NCI-H2081 treated with DMSO at 0.1 percent for 48 hours (cell line): ENCODE results near the gene BTBD2.

Source experiments
- DNase-seq: peaks from one replicate; lab custom pipeline; 2025; lab: John Stamatoyannopoulos, UW

BTBD2 gene

GRCh38 chr19:1959928-1960589 lies 55.5 kb downstream of the BTBD2 start:
- DNase-seq, result no peak

DNA sequence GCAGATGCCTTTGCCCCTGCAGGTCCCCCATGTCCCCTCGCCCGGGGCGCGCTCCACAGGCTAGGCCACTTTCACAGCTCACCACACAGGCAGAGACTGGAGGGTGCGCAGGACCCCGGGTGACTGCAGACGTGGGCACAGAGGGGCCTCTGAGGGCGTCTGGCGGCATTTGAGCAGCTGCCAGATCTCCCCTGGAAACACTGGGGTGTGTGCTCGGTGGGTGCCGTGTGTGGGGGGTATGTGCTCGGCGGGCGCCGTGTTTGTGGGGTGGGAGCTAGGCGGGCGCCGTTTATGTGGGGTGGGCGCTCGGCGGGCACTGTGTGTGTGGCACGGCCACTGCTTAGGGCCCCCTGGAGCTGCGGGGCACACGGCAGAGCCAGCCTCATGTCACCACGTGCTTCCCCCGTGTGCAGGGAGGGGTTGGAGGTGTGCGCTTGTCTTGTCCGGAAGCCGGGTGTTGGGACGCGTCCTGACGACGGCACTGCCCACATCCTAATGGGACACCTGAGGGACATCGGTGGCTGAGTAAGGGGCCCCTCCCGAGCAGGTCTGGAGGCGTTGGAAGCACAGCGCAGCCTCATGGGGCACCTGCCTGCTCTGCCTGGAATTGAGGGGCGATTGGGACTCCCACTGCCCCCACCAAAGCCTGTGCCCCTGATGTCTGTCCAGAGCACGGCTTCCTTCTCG lies 57.8 kb downstream of the BTBD2 start:
- no peak for DNase-seq

DNA sequence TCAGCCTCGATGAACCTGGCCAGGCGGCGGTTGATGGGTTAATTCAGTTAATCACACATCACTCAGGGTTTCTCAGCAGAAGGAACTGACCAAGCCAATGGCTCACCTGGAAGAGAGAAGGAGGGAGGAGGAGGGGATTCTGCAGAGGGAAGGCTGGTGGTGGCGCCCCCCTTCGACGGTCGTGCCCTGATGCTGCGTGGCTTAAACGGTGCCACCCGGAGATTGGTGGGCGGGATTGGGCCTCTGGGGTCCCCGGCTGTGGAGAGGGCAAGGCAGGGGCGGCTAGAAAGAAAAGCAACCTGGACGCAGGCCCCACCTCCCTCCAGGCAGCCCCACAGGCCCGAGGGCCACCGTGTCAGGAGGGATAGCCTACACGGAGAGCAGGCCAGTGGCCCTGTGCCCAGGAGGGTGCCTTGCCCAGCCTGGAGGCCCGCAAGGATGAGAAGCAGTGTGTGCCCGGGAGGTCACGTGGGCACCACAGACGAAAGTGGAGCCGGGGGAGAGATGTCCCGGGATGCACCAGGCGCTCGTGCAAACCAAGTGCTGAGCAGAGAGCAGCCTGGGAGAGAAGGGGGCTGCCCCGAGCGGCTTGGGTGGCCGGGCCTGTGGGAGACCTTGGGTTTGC lies 58.5 kb downstream of the BTBD2 start:
- no peak for DNase-seq

DNA sequence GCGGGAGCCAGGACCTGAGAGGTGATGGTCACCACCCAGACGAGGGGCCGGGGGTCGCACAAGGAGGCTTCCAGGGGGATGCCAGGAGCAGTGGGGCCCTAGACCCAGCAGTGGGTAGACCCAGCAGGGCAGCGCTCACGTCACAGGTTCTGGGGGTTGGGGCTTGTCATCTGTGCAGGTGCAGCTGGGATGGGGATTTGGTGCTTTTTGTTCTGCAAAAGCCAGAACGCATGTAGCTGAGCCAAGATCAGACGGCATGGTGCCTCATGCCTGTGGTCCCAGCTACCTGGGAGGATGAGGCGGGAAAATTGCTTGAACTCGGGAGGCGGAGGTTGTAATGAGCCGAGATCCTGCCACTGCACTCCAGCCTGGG lies 59.4 kb downstream of the BTBD2 start:
- DNase-seq, result no peak

- DNase-seq, result no peak
Measured at GRCh38 chr19:1955171-1956121, 60.1 kb downstream of the BTBD2 start.

DNA sequence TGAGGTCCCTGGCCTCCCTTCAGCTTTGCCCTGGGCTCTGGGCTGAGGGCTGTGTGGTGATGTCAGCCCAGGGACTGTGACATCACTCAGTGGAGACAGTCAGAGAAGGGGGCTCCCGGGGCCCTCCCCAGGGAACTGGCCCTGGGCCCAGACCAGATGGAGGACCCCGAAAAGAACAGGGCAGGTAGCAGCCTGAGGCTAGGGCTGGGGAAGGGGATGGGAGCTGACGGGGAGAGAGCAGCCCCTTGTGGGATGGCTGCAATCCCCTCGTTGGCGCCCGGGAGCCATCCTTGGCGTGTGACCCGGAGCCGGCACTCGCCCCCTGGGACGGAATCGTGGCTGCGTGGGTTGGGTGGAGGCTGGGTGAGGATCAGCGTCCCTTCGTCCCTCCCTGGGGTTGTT lies 61.0 kb downstream of the BTBD2 start:
- DNase-seq, result no peak

- DNase-seq, result no peak
Measured at GRCh38 chr19:1953441-1954094, 61.9 kb downstream of the BTBD2 start.

GRCh38 chr19:1953037-1953436 lies 62.5 kb downstream of the BTBD2 start:
- DNase-seq, result no peak

DNA sequence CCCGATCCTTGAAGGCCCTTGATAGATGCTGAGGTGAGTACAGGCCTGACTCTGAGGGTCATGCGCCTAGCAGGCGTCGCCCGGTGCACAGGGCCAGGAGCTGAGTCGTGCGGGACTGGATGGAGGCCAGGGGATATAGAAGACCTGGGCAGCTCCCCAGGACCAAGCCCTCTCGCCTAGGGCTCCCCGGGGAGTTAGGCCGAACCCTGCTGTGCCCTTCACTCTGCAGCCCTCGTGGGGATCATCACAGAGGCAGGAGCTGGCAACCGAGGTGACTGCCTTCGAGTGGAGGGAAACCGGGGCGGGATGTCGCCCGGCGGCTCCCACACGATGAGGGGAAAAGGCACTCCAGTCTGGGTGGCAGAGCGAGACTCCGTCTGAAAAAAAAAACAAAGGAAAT lies 62.9 kb downstream of the BTBD2 start:
- DNase-seq, result no peak

GRCh38 chr19:1950640-1951039 lies 64.9 kb downstream of the BTBD2 start:
- no peak for DNase-seq

DNA sequence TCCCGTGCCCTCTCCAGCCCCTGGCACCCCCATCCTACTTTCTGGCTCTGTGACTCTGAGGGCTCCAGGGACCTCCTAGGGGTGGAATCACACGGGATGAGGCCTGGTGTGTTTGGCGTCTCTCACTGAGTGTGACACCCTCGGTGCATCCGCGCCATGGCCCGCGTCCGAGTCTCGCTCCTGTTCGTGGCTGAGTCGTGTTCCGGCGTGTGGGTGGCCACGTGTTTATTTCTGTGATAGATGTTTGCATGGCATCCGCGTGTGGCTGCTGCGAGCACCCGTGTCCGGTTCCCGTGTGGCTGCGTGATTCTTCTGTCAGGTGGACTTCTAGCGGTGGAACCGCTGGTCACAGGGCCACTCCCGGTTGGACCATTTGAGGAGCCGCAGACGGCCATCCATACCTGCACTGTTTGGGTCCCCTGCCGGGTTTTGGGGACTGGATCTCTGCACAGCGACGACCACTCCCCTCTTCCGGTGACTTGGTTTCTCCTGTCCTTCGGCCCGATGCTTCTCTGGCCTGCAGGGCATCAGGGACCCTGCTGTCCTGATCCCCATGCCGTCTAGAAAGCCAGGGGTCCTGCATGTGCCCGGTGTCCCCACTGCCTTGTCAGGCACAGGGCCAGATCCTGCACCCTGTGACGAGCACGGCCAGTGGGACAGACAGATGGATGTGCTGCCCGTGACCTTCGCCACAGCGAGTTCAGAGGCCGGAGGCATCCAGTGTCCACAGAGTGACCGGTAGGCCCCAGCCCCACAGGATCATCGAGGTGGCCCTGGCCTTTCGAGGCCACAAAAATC lies 66.0 kb downstream of the BTBD2 start:
- DNase-seq, result no peak

DNA sequence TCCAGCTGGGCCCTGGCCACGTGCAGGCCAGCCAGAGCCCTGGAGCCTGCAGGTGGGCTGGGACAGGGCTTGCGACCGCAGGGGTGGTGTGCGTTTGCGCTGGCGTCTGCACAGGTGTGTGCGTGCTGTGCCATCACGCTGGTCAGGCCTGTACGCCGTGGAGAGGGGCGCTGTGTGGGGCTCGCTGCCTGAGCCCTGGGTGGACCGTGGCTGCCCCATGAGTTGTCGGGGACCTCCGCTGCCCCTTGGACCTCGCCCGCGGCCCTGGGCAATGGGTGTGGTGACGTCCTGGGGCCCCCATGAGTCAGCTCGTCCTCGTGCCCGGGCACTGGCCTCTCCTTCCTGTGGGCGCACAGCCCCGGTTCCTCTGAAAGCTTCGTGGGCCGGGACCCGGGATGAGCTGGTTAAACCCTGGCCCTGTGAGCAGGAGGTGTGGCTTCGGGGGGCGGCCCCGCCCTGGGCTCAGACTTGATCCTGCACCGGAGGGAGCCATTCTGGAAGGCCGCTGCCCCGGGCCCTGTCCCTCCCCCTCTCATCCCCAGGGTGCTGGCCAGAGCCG lies 67.8 kb downstream of the BTBD2 start:
- DNase-seq, result no peak

- DNase-seq, result no peak
Measured at GRCh38 chr19:1945899-1946298, 69.6 kb downstream of the BTBD2 start.

DNA sequence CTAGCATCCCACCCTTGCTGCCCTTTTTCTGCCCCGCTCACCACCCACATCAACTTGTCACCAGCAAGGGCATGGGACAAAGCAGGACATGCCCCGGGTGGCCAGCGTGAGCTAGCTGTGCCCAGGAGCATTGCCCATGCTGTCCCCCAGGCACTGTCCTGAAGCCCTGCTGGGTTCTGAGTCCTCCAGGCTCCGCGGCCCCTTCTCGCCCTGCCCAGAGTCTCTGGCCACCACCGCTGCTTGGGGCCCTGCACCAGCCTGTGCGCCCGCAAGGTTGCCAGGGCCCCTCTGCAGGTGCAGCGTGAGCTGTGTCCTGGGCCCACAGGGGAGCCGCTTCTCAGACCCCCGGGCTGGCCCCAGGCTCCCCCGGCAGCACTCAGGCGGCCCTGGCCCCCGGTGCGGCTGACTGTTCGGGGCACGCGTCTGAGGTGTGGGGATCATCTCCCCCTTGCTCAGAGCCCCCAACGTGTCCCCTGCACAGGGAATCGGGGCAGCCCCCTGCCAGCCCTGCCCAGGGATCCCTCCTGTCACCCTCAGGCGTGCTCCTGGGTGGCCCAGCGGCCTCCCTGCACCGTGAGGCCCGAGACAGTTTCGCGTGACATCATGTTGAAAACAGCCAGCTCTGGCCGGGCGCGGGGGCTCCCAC lies 70.5 kb downstream of the BTBD2 start:
- DNase-seq, result no peak

- DNase-seq, result no peak
Measured at GRCh38 chr19:1944088-1944915, 71.2 kb downstream of the BTBD2 start.

DNA sequence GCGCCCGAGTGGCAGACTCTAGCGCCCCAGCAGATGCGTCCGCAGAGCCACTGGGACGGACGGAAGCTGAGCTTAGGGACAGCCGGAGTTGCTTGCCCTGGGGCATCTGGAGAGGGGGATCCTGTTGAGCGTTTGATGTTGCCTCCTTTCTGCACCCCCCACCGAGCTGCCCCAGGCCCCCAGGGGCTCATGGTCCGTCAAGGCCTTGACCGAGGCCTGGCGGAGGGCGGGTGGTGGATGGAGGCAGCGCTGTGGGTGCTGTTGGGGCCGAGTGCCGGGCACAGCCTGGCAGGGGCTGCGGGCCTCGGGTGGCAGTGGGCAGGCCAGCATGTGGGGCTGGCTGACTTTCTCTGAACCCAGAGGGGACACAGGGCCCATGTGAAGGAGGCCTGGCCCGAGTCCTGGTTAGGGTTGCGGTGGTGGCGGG lies 71.8 kb downstream of the BTBD2 start:
- no peak for DNase-seq

DNA sequence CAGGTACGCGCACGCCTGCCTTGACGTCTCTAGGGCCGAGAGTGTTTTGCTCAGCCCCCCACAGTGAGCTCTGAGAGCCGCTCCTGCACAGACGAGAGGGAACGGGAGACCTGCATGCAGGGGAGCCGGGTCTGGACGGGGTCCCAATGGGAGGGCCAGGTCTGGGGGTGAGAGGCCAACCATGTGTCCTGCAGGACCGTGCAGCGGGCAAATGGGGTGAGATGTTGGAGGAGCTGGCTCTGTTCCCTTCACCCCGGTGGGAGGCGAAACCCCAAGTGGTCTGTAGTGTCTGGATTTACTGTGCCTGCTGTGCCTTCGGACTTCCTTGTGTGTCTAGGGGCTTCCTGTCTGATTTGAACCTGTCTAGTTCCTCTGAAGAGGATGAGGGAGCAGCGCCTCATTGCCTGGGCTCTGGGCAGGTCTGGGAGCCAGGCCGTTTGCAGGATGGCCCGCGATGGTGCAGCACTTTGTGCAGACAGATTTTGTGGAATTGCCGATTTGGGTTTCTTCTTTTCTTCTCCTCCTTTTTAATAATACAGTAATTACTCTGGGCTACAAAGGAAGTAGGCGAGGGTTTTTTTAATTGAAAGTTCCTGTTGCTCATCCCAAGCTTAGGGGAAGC lies 72.5 kb downstream of the BTBD2 start:
- DNase-seq, result no peak

- DNase-seq, result no peak
Measured at GRCh38 chr19:1942078-1942933, 73.2 kb downstream of the BTBD2 start.
